HCT116 (cell line): ENCODE results near the gene DENND5B. TPM values are rescaled to one million over a fixed set of nuclear protein-coding genes. Genes with fewer than 3 reads are reported as not detected.
"Not testable (repeated sequence)": the region's sequence is repeated elsewhere in the genome, so short reads cannot be mapped to it uniquely, and the experiment has no call there.

ENCODE experiments used
- ATAC-seq: fragments of 200-7000 bp; cut with Tn5 transposase; 2 replicates; pipeline ENCODE4 v1.9.1; 2020; ENCODE audit warnings: mild to moderate bottlenecking, moderate library complexity
- BruUV-seq: library from RNA; stranded (reverse); fragments of 400-500 nt; replicated peaks from 2 replicates; lab custom pipeline; 2021; lab: Mats Ljungman, UMichigan
- CTCF ChIA-PET: fragments of 300-600 bp; sonication (Branson Sonifier 250); formaldehyde crosslinking; loops from one replicate; lab custom pipeline; 2021; ENCODE audit warnings: antibody characterized with exemption; lab: Charles Lee
- POLR2A ChIA-PET: fragments of 300-600, 350-600 bp; sonication (Branson Sonifier 250); formaldehyde crosslinking; loops from one replicate; lab custom pipeline; 2021; ENCODE audit warnings: antibody characterized with exemption; lab: Charles Lee
- RAD21 ChIA-PET, 2 experiments: fragments of 300-600 bp; sonication (Branson Sonifier 250); formaldehyde crosslinking; loops; one replicate each; lab custom pipeline; 2023; ENCODE audit warnings: low total read pairs in 2 of 2; ENCODE audit not compliant: uncharacterized antibody in 2 of 2, unreplicated experiment in 2 of 2, low non-redundant PET in 1 of 2; lab: Charles Lee
- DNase-seq: peaks from one replicate; pipeline ENCODE4 v3.0.0-alpha.2; 2010; ENCODE audit warnings: low read depth, low spot score
- H2AFZ ChIP-seq: fragments of 200-600 bp; shearing (Covaris generic), sonication (generic); 2 replicates; pipeline ENCODE4 v1.6.1; 2017; ENCODE audit warnings: low read depth, mixed run types, mixed read lengths, antibody characterized with exemption, low read length; ENCODE audit not compliant: poor library complexity, severe bottlenecking
- H3K27ac ChIP-seq: 2 replicates; pipeline ENCODE4 v1.5.1; 2012; ENCODE audit warnings: low read depth, low read length
- H3K27me3 ChIP-seq: fragments of 200-600 bp; sonication (generic); 2 replicates; pipeline ENCODE4 v1.6.1; 2016; ENCODE audit warnings: mixed run types, low read length, mixed read lengths; ENCODE audit not compliant: insufficient read depth
- H3K36me3 ChIP-seq, 2 experiments: fragments of 200-500 bp in 1 of 2; fragments of 200-600 bp in 1 of 2; sonication (Bioruptor generic) in 1 of 2; sonication (generic) in 1 of 2; 2 replicates each; pipeline versions ENCODE4 v1.5.1 to v1.6.1; 2014 to 2016; ENCODE audit warnings: low read length in 2 of 2, inconsistent platforms in 1 of 2, mixed read lengths in 1 of 2, mixed run types in 1 of 2; ENCODE audit not compliant: insufficient read depth in 2 of 2, control insufficient read depth in 1 of 2
- H3K4me1 ChIP-seq, 2 experiments: fragments of 200-600 bp in 1 of 2; sonication (generic) in 1 of 2; 2 replicates each; pipeline versions ENCODE4 v1.5.1 to v1.6.1; 2012 to 2017; ENCODE audit warnings: low read length in 2 of 2, inconsistent platforms in 1 of 2, mild to moderate bottlenecking in 1 of 2, mixed read lengths in 1 of 2, mixed run types in 1 of 2, moderate library complexity in 1 of 2; ENCODE audit not compliant: insufficient read depth in 2 of 2, control insufficient read depth in 1 of 2
- H3K4me2 ChIP-seq: fragments of 200-600 bp; sonication (generic); 2 replicates; pipeline ENCODE4 v1.6.1; 2017; ENCODE audit warnings: mixed run types, low read length, mixed read lengths
- H3K4me3 ChIP-seq, 2 experiments: fragments of 200-600 bp in 1 of 2; sonication (generic) in 1 of 2; replicated peaks in 1 of 2; 2 replicates each; pipeline ENCODE4 v1.5.1; 2011 to 2016; ENCODE audit warnings: low read length in 2 of 2, control low read depth in 1 of 2, low read depth in 1 of 2, mild to moderate bottlenecking in 1 of 2, mixed read lengths in 1 of 2, mixed run types in 1 of 2
- H3K79me2 ChIP-seq: fragments of 200-600 bp; sonication (generic); 2 replicates; pipeline ENCODE4 v1.6.1; 2017; ENCODE audit warnings: mild to moderate bottlenecking, mixed run types, low read length, moderate library complexity, mixed read lengths; ENCODE audit not compliant: insufficient read depth
- H3K9ac ChIP-seq: fragments of 200-600 bp; sonication (generic); 2 replicates; pipeline ENCODE4 v1.6.1; 2016; ENCODE audit warnings: low read length, mixed read lengths
- H3K9me2 ChIP-seq: fragments of 200-600 bp; sonication (generic), shearing (Covaris generic); 2 replicates; pipeline ENCODE4 v1.6.1; 2017; ENCODE audit warnings: mixed run types, mild to moderate bottlenecking, moderate library complexity; ENCODE audit not compliant: insufficient read depth
- H3K9me3 ChIP-seq, 2 experiments: fragments of 200-500 bp in 1 of 2; fragments of 200-600 bp in 1 of 2; sonication (Bioruptor generic) in 1 of 2; sonication (generic) in 1 of 2; 2 replicates each; pipeline ENCODE4 v1.6.1; 2014 to 2017; ENCODE audit warnings: low read length in 2 of 2, mixed read lengths in 2 of 2, inconsistent platforms in 1 of 2, low read depth in 1 of 2, mild to moderate bottlenecking in 1 of 2, mixed run types in 1 of 2, moderate library complexity in 1 of 2; ENCODE audit not compliant: control insufficient read depth in 1 of 2, insufficient read depth in 1 of 2
- H4K20me1 ChIP-seq: fragments of 200-600 bp; sonication (generic), shearing (Covaris generic); 2 replicates; pipeline ENCODE4 v1.6.1; 2017; ENCODE audit warnings: mixed run types, mild to moderate bottlenecking, moderate library complexity; ENCODE audit not compliant: insufficient read depth
- ATF3 ChIP-seq: IDR thresholded peaks from 2 replicates; pipeline ENCODE4 v1.6.1; 2012
- CEBPB ChIP-seq: IDR thresholded peaks from 2 replicates; pipeline ENCODE4 v1.6.1; 2012; ENCODE audit warnings: low read depth
- ELF1 ChIP-seq: IDR thresholded peaks from 2 replicates; pipeline ENCODE4 v1.6.1; 2012; ENCODE audit warnings: low read depth, borderline replicate concordance
- FOSL1 ChIP-seq: IDR thresholded peaks from 2 replicates; pipeline ENCODE4 v1.6.1; 2012; ENCODE audit warnings: low read depth
- POLR2A ChIP-seq: IDR thresholded peaks from 2 replicates; pipeline ENCODE4 v1.7.0; 2011; ENCODE audit warnings: borderline replicate concordance; ENCODE audit not compliant: insufficient read depth, insufficient read length; ENCODE audit errors: extremely low read depth
- SP1 ChIP-seq: IDR thresholded peaks from 2 replicates; pipeline ENCODE4 v1.6.1; 2012; ENCODE audit warnings: low read depth
- TCF7L2 ChIP-seq: IDR thresholded peaks from 2 replicates; pipeline ENCODE4 v1.7.0; 2011; ENCODE audit warnings: borderline replicate concordance, inconsistent platforms; ENCODE audit not compliant: insufficient read depth, insufficient read length; ENCODE audit errors: extremely low read depth
- intact Hi-C: fragments of 100-400 bp; cut with micrococcal nuclease; formaldehyde crosslinking; loops from 2 replicates; pipeline ENCODE4 v1.10.0; 2022
- total RNA-seq: library from RNA; stranded (reverse); gene quantifications from one replicate; pipeline ENCODE4 v1.2.1, GENCODE V29; 2021; ENCODE audit not compliant: unreplicated experiment

The DENND5B gene
- total RNA-seq, 1 experiment from 2014 or later = 19.2 TPM

- POLR2A ChIA-PET = interaction anchor here (0.6 kb wide), 1 partner anchor 203 kb away, joined by 3 read pairs; no protein-coding TSS in a partner anchor
- no peaks in the 10 kb centered on the region for H3K9me3 ChIP-seq
Measured at GRCh38 chr12:31618228-31619025, 27.5 kb upstream of the DENND5B start.

GRCh38 chr12:31612819-31613218 is 21.9 kb upstream of the DENND5B start:
- Histone ChIP-seq H3K9ac (no peak overlapping the region), H3K4me1 (no peaks in the 10 kb centered on the region), H3K79me2 (no peaks in the 10 kb centered on the region), H3K9me2 (no peaks in the 10 kb centered on the region), H3K27ac (no peak overlapping the region), H2AFZ (no peak overlapping the region)
- DNase-seq (no peak), ATAC-seq (no peak)
- no TSS peak for BruUV-seq
- POLR2A ChIA-PET = no interaction called here
- CTCF ChIA-PET = no interaction called here
- intact Hi-C loops = no loop called here
- TF ChIP-seq FOSL1 (no peak), POLR2A (no peak)
- TF ChIP-seq, all 23 proteins: peak for 0
- Histone ChIP-seq H3K9me3 (peaks cover 6 to 11% of the 10 kb centered on the region in 2 experiments; a peak in 3 of 4 replicates), H3K27me3 (no peaks in the 10 kb centered on the region), H4K20me1 (no peaks in the 10 kb centered on the region), H3K4me3 (no peak overlapping the region), H3K4me2 (no peak overlapping the region), H3K36me3 (no peaks in the 10 kb centered on the region)
- RAD21 ChIA-PET = no interaction called here

More at GRCh38 chr12:31618228-31619025, 27.5 kb upstream of the DENND5B start:
- Histone ChIP-seq H3K9ac (no peak overlapping the region), H2AFZ (no peak overlapping the region), H3K4me3 (no peak overlapping the region), H3K4me1 (no peaks in the 10 kb centered on the region), H3K27me3 (no peaks in the 10 kb centered on the region), H3K79me2 (no peaks in the 10 kb centered on the region), H3K27ac (no peak overlapping the region), H4K20me1 (no peaks in the 10 kb centered on the region), H3K4me2 (no peak overlapping the region), H3K9me2 (no peaks in the 10 kb centered on the region), H3K36me3 (no peaks in the 10 kb centered on the region)
- ATAC-seq (no peak), DNase-seq (no peak)
- BruUV-seq = no TSS peak
- CTCF ChIA-PET = no interaction called here
- TF ChIP-seq POLR2A (no peak), ATF3 (no peak), TCF7L2 (no peak), ELF1 (no peak), SP1 (no peak), CEBPB (no peak)
- intact Hi-C loops = no loop called here
- RAD21 ChIA-PET = no interaction called here

- H3K4me2 ChIP-seq, H3K9ac ChIP-seq, H3K27ac ChIP-seq, RAD21 ChIA-PET, H3K36me3 ChIP-seq, BruUV-seq, H4K20me1 ChIP-seq, DNase-seq, CTCF ChIA-PET, ATAC-seq, H3K9me2 ChIP-seq, H3K79me2 ChIP-seq, POLR2A ChIA-PET, H2AFZ ChIP-seq, intact Hi-C loops, H3K4me3 ChIP-seq, H3K27me3 ChIP-seq, H3K4me1 ChIP-seq: not testable (repeated sequence)
- H3K9me3 ChIP-seq = peaks cover 6 to 15% of the 10 kb centered on the region in 2 experiments; a peak in 3 of 4 replicates
Measured at GRCh38 chr12:31608299-31608698, 17.4 kb upstream of the DENND5B start.
